ENCODE data around the gene CDH16. TPM values are rescaled to one million over a fixed set of nuclear protein-coding genes. Genes with fewer than 3 reads are reported as not detected.
"Not testable (repeated sequence)": the region's sequence is repeated elsewhere in the genome, so short reads cannot be mapped to it uniquely, and the experiment has no call there.

Gene CDH16
- total RNA-seq, 1 donor from 2014 or later: not detected

GRCh38 chr16:66872943-66873684 lies 45.6 kb downstream of the CDH16 start:
- H3K27me3 Mint-ChIP-seq (ENCODE audit: low read depth, unreplicated experiment): peaks cover 3% of the 10 kb centered on the region
- peak; percentile 79 for FAIRE-seq

GRCh38 chr16:66872559-66872942 lies 46.1 kb downstream of the CDH16 start:
- Histone ChIP-seq H3K27me3 (ENCODE audit: insufficient read depth, low read length) (no peaks in the 10 kb centered on the region), H3K36me3 (ENCODE audit: insufficient read depth, low read length) (no peaks in the 10 kb centered on the region), H3K9ac (ENCODE audit: low read length) (peak overlapping the region; percentile 17), H3K9me3 (ENCODE audit: insufficient read depth, low read depth, low read length) (no peaks in the 10 kb centered on the region), H2AFZ (ENCODE audit: low read depth, low read length) (no peak overlapping the region), H3K79me2 (ENCODE audit: insufficient read depth, low read length) (no peaks in the 10 kb centered on the region), H3K4me1 (ENCODE audit: insufficient read depth, low read length) (peaks cover 23% of the 10 kb centered on the region), H3K4me2 (ENCODE audit: low read length) (peak overlapping the region; percentile 86), H3K27ac (ENCODE audit: low read depth, low read length) (no peak overlapping the region), H3K4me3 (ENCODE audit: insufficient read depth, low read depth, low read length) (peak overlapping the region; percentile 41), H4K20me1 (ENCODE audit: insufficient read depth, low read length) (no peaks in the 10 kb centered on the region)
- peaks cover 3% of the 10 kb centered on the region for H3K27me3 Mint-ChIP-seq (ENCODE audit: low read depth, unreplicated experiment)
- no peaks in the 10 kb centered on the region for H3K9me3 Mint-ChIP-seq (ENCODE audit: unreplicated experiment)
- DNase-seq (ENCODE audit: low read depth): no peak
- no peak for FAIRE-seq
- H3K4me1 Mint-ChIP-seq (ENCODE audit: low read depth, unreplicated experiment): peaks cover 14% of the 10 kb centered on the region
- H3K36me3 Mint-ChIP-seq (ENCODE audit: low read depth, unreplicated experiment): no peaks in the 10 kb centered on the region
- TF ChIP-seq EZH2 (IDR thresholded peaks at IDR 0.05; ENCODE audit: insufficient read depth, low read length) (no peak), CTCF (IDR thresholded peaks at IDR 0.05; ENCODE audit: insufficient read depth, low read depth, low read length) (no peak)
- peak overlapping the region; percentile 74 for H3K4me3 Mint-ChIP-seq (ENCODE audit: unreplicated experiment)
- peak overlapping the region; percentile 67 for H3K27ac Mint-ChIP-seq (ENCODE audit: unreplicated experiment)

More at GRCh38 chr16:66872943-66873684, 45.6 kb downstream of the CDH16 start:
- Mint-ChIP-seq H3K36me3 (ENCODE audit: low read depth, unreplicated experiment) (no peaks in the 10 kb centered on the region), H3K4me1 (ENCODE audit: low read depth, unreplicated experiment) (peaks cover 18% of the 10 kb centered on the region), H3K9me3 (ENCODE audit: unreplicated experiment) (no peaks in the 10 kb centered on the region), H3K4me3 (ENCODE audit: unreplicated experiment) (peak overlapping the region; percentile 74), H3K27ac (ENCODE audit: unreplicated experiment) (peak overlapping the region; percentile 67)
- DNase-seq (ENCODE audit: low read depth): peak; percentile 99
- Histone ChIP-seq H3K4me1 (ENCODE audit: insufficient read depth, low read length) (peaks cover 23% of the 10 kb centered on the region), H3K27me3 (ENCODE audit: insufficient read depth, low read length) (no peaks in the 10 kb centered on the region), H3K36me3 (ENCODE audit: insufficient read depth, low read length) (no peaks in the 10 kb centered on the region), H4K20me1 (ENCODE audit: insufficient read depth, low read length) (no peaks in the 10 kb centered on the region), H3K9ac (ENCODE audit: low read length) (peak overlapping the region; percentile 17), H3K4me3 (ENCODE audit: insufficient read depth, low read depth, low read length) (peak overlapping the region; percentile 41), H3K9me3 (ENCODE audit: insufficient read depth, low read depth, low read length) (no peaks in the 10 kb centered on the region), H2AFZ (ENCODE audit: low read depth, low read length) (peak overlapping the region; percentile 80), H3K4me2 (ENCODE audit: low read length) (peak overlapping the region; percentile 86), H3K79me2 (ENCODE audit: insufficient read depth, low read length) (no peaks in the 10 kb centered on the region), H3K27ac (ENCODE audit: low read depth, low read length) (no peak overlapping the region)
- TF ChIP-seq EZH2 (IDR thresholded peaks at IDR 0.05; ENCODE audit: insufficient read depth, low read length) (no peak), CTCF (IDR thresholded peaks at IDR 0.05; ENCODE audit: insufficient read depth, low read depth, low read length) (peak; percentile 89)

GRCh38 chr16:66871840-66872239 lies 46.8 kb downstream of the CDH16 start:
- no peaks in the 10 kb centered on the region for H4K20me1 ChIP-seq (ENCODE audit: insufficient read depth, low read length)
- Mint-ChIP-seq H3K27me3 (ENCODE audit: low read depth, unreplicated experiment) (peaks cover 3% of the 10 kb centered on the region), H3K4me1 (ENCODE audit: low read depth, unreplicated experiment) (peaks cover 14% of the 10 kb centered on the region), H3K36me3 (ENCODE audit: low read depth, unreplicated experiment) (no peaks in the 10 kb centered on the region), H3K27ac (ENCODE audit: unreplicated experiment) (no peak overlapping the region), H3K4me3 (ENCODE audit: unreplicated experiment) (no peak overlapping the region), H3K9me3 (ENCODE audit: unreplicated experiment) (no peaks in the 10 kb centered on the region)
- H3K9me3 ChIP-seq (ENCODE audit: insufficient read depth, low read depth, low read length): no peaks in the 10 kb centered on the region
- no peak overlapping the region for H2AFZ ChIP-seq (ENCODE audit: low read depth, low read length)
- TF ChIP-seq CTCF (IDR thresholded peaks at IDR 0.05; ENCODE audit: insufficient read depth, low read depth, low read length) (no peak), EZH2 (IDR thresholded peaks at IDR 0.05; ENCODE audit: insufficient read depth, low read length) (no peak)
- FAIRE-seq (no peak), DNase-seq (ENCODE audit: low read depth) (no peak)
- no peak overlapping the region for H3K4me3 ChIP-seq (ENCODE audit: insufficient read depth, low read depth, low read length)
- peaks cover 23% of the 10 kb centered on the region for H3K4me1 ChIP-seq (ENCODE audit: insufficient read depth, low read length)
- no peak overlapping the region for H3K9ac ChIP-seq (ENCODE audit: low read length)
- no peak overlapping the region for H3K27ac ChIP-seq (ENCODE audit: low read depth, low read length)
- H3K27me3 ChIP-seq (ENCODE audit: insufficient read depth, low read length): no peaks in the 10 kb centered on the region
- H3K4me2 ChIP-seq (ENCODE audit: low read length): no peak overlapping the region
- no peaks in the 10 kb centered on the region for H3K36me3 ChIP-seq (ENCODE audit: insufficient read depth, low read length)
- H3K79me2 ChIP-seq (ENCODE audit: insufficient read depth, low read length): no peaks in the 10 kb centered on the region

GRCh38 chr16:66871363-66871762 lies 47.3 kb downstream of the CDH16 start:
- not testable (repeated sequence) for H3K9me3 Mint-ChIP-seq (ENCODE audit: unreplicated experiment); H3K4me3 ChIP-seq (ENCODE audit: insufficient read depth, low read depth, low read length); H3K4me2 ChIP-seq (ENCODE audit: low read length); H3K4me3 Mint-ChIP-seq (ENCODE audit: unreplicated experiment); DNase-seq (ENCODE audit: low read depth); H3K27ac Mint-ChIP-seq (ENCODE audit: unreplicated experiment); H3K36me3 Mint-ChIP-seq (ENCODE audit: low read depth, unreplicated experiment); H3K9ac ChIP-seq (ENCODE audit: low read length); FAIRE-seq; H3K27ac ChIP-seq (ENCODE audit: low read depth, low read length); H3K79me2 ChIP-seq (ENCODE audit: insufficient read depth, low read length); H3K27me3 Mint-ChIP-seq (ENCODE audit: low read depth, unreplicated experiment); H4K20me1 ChIP-seq (ENCODE audit: insufficient read depth, low read length); H2AFZ ChIP-seq (ENCODE audit: low read depth, low read length); H3K9me3 ChIP-seq (ENCODE audit: insufficient read depth, low read depth, low read length); H3K27me3 ChIP-seq (ENCODE audit: insufficient read depth, low read length); H3K36me3 ChIP-seq (ENCODE audit: insufficient read depth, low read length)
- H3K4me1 ChIP-seq (ENCODE audit: insufficient read depth, low read length): peaks cover 23% of the 10 kb centered on the region
- peaks cover 14% of the 10 kb centered on the region for H3K4me1 Mint-ChIP-seq (ENCODE audit: low read depth, unreplicated experiment)
